Activated CD8-positive, alpha-beta T cell treated with anti-CD3 and anti-CD28 coated beads, Interleukin-2, amount 10 ng/mL, durations not matched to agents 7 days and 5 days (primary cell): ENCODE results near the gene PWP1. TPM values are rescaled to one million over a fixed set of nuclear protein-coding genes. Genes with fewer than 3 reads are reported as not detected.

Source experiments
- ATAC-seq: fragments of 150-1000 bp; cut with Tn5 transposase; one replicate; pipeline ENCODE4 v1.10.0; 2021; ENCODE audit warnings: moderate library complexity
- CTCF ChIA-PET: fragments of 350-600 bp; sonication (Branson Sonifier 250); formaldehyde crosslinking; loops from one replicate; lab custom pipeline; 2021; ENCODE audit warnings: antibody characterized with exemption; lab: Charles Lee
- POLR2A ChIA-PET: fragments of 350-600 bp; sonication (Branson Sonifier 250); formaldehyde crosslinking; loops from one replicate; lab custom pipeline; 2021; ENCODE audit warnings: antibody characterized with exemption; lab: Charles Lee
- DNase-seq: peaks from one replicate; pipeline ENCODE4 v3.0.0-alpha.2; 2020
- H3K27ac Mint-ChIP-seq: one replicate; pipeline ENCODE4 v1.8.0; 2021; ENCODE audit warnings: mild to moderate bottlenecking, mixed read lengths
- H3K27me3 Mint-ChIP-seq: one replicate; pipeline ENCODE4 v1.8.0; 2021; ENCODE audit warnings: low read depth, mixed read lengths
- H3K36me3 Mint-ChIP-seq: one replicate; pipeline ENCODE4 v1.8.0; 2021; ENCODE audit warnings: low read depth, mixed read lengths
- H3K4me1 Mint-ChIP-seq: one replicate; pipeline ENCODE4 v1.8.0; 2021; ENCODE audit warnings: low read depth, mixed read lengths
- H3K4me3 Mint-ChIP-seq: one replicate; pipeline ENCODE4 v1.8.0; 2021; ENCODE audit warnings: mild to moderate bottlenecking, mixed read lengths
- H3K9me3 Mint-ChIP-seq: one replicate; pipeline ENCODE4 v1.8.0; 2022; ENCODE audit warnings: mixed read lengths; ENCODE audit not compliant: insufficient read depth
- total RNA-seq, 2 experiments: library from RNA; stranded (reverse); gene quantifications; one replicate each; pipeline ENCODE4 v1.2.3, GENCODE V29; 2021

The PWP1 gene
- total RNA-seq, 2 experiments from 2014 or later = 40.9 to 44.6 TPM

DNA sequence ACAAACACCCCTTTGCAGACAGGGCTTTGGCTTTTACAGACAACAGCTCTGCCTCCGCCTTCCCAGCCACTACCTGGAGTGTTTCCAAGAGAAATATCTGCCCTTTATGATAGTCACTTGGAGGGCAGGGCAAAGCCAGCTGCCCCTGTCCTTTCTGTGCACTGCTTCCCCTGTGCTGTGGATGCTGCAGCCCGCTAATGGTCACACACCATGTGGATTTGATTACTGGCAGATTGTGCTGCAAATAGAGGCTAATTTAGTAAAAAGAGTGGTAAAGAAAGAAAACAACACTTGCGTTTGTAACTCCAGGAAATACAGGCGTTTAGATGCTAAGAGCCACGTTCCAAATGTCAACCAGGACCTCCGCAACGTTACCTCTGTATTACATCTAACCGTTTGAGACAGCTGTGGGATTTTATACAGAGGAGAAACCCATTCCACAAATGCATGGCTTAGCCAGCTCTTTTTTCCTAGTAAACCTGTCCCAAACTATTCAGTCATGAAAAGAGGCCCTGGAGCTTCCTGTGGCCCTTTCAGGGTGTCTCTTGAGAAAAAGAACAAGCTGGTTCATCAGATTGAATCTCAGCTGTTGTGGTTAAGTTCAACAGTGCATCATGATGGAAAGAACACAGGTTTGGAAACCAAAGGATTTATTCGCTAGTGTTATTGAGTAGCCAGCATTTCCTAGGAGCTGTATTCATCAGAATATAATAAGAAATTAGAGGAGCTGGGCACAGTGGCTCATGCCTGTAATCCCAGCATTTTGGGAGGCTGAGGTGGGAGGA lies 30.1 kb upstream of the PWP1 start:
- Mint-ChIP-seq H3K4me1 (peaks cover 3% of the 10 kb centered on the region), H3K27me3 (no peaks in the 10 kb centered on the region), H3K9me3 (no peaks in the 10 kb centered on the region), H3K27ac (no peak overlapping the region), H3K4me3 (no peak overlapping the region), H3K36me3 (peaks cover 2% of the 10 kb centered on the region)
- ChIA-PET CTCF (interaction anchor here (1.7 to 3.2 kb wide), 2 partner anchors 16 to 20 kb away, joined by 5 to 14 read pairs; no protein-coding TSS in a partner anchor), POLR2A (no interaction called here)
- ATAC-seq (no peak), DNase-seq (no peak)

DNA sequence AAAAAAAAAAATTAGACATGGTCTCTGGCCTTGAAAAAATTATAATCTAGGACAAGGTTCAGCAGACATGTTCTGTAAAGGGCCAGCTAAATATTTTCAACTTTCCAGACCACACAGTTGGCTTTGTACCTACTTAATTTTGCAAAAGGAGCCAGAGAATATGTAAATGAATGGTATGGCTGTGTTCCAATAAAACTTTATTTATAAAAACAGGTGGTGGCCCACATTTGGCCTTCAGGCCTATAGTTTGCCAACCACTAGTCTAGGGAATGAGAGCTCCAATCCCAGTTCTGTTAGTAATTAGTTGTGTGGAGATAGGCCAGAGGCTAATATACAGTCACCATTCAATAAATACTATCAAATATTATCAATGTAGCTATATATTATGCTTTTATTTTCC lies 29.3 kb upstream of the PWP1 start:
- Mint-ChIP-seq H3K27ac (no peak overlapping the region), H3K36me3 (peaks cover 2% of the 10 kb centered on the region), H3K27me3 (no peaks in the 10 kb centered on the region), H3K9me3 (no peaks in the 10 kb centered on the region), H3K4me3 (no peak overlapping the region), H3K4me1 (peaks cover 3% of the 10 kb centered on the region)
- ChIA-PET POLR2A (no interaction called here), CTCF (interaction anchor here (0.6 to 3.2 kb wide), 4 partner anchors 15 to 47 kb away, joined by 3 to 14 read pairs (median 4); no protein-coding TSS in a partner anchor)
- ATAC-seq (no peak), DNase-seq (no peak)

DNA sequence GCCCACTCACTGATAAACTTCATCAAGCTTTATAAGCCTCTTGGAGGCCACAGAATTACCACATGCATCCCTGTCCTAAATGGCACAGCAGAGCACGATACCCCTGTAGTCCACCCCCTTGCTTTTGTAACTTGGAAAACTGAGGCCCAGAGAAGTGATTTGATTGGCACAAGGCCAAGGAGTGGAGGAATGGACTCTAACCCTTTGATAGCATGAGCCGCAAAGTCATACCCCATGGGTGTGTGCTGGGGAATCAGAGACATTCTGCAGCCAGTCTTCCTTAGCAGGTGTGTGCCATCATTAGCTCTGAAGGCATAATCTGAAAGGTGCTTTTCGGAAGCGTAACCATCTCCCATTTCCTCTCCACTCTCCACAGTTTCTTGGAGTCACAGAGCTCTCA lies 28.5 kb upstream of the PWP1 start:
- ChIA-PET CTCF (interaction anchor here (0.6 to 3.2 kb wide), 4 partner anchors 14 to 261 kb away, joined by 3 to 14 read pairs (median 3); no protein-coding TSS in a partner anchor), POLR2A (no interaction called here)
- DNase-seq = no peak
- H3K36me3 Mint-ChIP-seq = peaks cover 2% of the 10 kb centered on the region
- no peak overlapping the region for H3K27ac Mint-ChIP-seq
- ATAC-seq = no peak
- no peaks in the 10 kb centered on the region for H3K9me3 Mint-ChIP-seq
- peaks cover 3% of the 10 kb centered on the region for H3K4me1 Mint-ChIP-seq
- no peaks in the 10 kb centered on the region for H3K27me3 Mint-ChIP-seq
- no peak overlapping the region for H3K4me3 Mint-ChIP-seq

DNA sequence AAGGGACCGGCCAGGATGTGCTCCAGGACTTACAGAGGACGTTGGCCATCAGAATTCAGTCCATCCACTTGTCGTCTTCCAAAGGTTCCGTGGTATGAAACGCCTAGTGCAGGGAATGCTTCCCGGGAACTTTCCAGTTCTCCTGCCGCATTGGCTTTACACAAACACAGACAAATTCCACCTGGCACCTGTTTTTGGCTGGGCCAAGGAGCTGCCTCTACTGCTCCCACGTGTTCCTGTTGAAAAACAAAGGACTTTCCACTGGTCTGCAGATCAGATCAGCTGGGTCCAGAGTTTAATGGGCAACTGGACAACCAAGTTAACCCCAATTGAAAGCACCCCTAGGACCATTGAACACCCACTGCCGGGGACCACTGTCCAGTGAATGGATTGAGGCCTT lies 28.0 kb upstream of the PWP1 start:
- CTCF ChIA-PET = interaction anchor here (0.8 to 3.2 kb wide), 4 partner anchors 13 to 261 kb away, joined by 3 to 14 read pairs (median 3); no protein-coding TSS in a partner anchor
- no peaks in the 10 kb centered on the region for H3K27me3 Mint-ChIP-seq
- POLR2A ChIA-PET = no interaction called here

GRCh38 chr12:107660235-107660634 lies 25.4 kb upstream of the PWP1 start:
- DNase-seq (no peak), ATAC-seq (no peak)
- Mint-ChIP-seq H3K9me3 (no peaks in the 10 kb centered on the region), H3K27me3 (no peaks in the 10 kb centered on the region), H3K4me1 (peaks cover 9% of the 10 kb centered on the region), H3K36me3 (no peaks in the 10 kb centered on the region), H3K27ac (no peak overlapping the region), H3K4me3 (no peak overlapping the region)
- CTCF ChIA-PET = no interaction called here
- POLR2A ChIA-PET = no interaction called here

More for the DNA sequence above, 28.0 kb upstream of the PWP1 start:
- Mint-ChIP-seq H3K4me1 (peaks cover 3% of the 10 kb centered on the region), H3K4me3 (no peak overlapping the region), H3K27ac (no peak overlapping the region), H3K36me3 (peaks cover under 1% of the 10 kb centered on the region), H3K9me3 (no peaks in the 10 kb centered on the region)
- ATAC-seq (no peak), DNase-seq (no peak)

- Mint-ChIP-seq H3K4me3 (no peak overlapping the region), H3K9me3 (no peaks in the 10 kb centered on the region), H3K27ac (no peak overlapping the region), H3K36me3 (no peaks in the 10 kb centered on the region), H3K27me3 (no peaks in the 10 kb centered on the region), H3K4me1 (peaks cover 9% of the 10 kb centered on the region)
- ATAC-seq (no peak), DNase-seq (no peak)
- CTCF ChIA-PET = no interaction called here
- POLR2A ChIA-PET = no interaction called here
Observed at GRCh38 chr12:107660861-107661415, 24.7 kb upstream of the PWP1 start.

DNA sequence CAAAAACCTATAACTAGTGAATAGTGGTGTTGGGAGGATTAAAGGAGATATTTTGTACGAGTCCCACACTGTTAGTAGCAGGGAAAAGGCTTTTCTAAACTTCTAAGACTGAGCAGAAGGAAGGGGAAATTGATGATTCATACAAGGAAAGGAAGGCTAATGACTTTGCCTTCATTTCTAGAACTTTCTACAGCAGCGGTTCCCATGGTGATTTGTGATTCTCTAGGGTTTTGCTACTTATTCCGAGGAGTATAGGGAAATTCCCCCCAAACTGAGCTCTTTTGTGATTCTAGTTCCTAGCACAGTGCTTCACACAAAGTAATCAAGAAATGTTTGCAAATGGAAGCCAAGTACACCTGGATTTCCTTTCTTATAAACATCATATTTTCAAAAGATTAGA lies 23.8 kb upstream of the PWP1 start:
- Mint-ChIP-seq H3K9me3 (no peaks in the 10 kb centered on the region), H3K27ac (no peak overlapping the region), H3K4me1 (peaks cover 9% of the 10 kb centered on the region), H3K4me3 (no peak overlapping the region), H3K36me3 (no peaks in the 10 kb centered on the region), H3K27me3 (peaks cover 3% of the 10 kb centered on the region)
- DNase-seq = no peak
- ChIA-PET POLR2A (no interaction called here), CTCF (interaction anchor here (1.2 to 1.3 kb wide), 2 partner anchors 9 to 10 kb away, joined by 3 to 8 read pairs; no protein-coding TSS in a partner anchor)
- no peak for ATAC-seq

GRCh38 chr12:107662484-107662883 lies 23.1 kb upstream of the PWP1 start:
- CTCF ChIA-PET = interaction anchor here (1.2 to 1.3 kb wide), 2 partner anchors 8 to 10 kb away, joined by 3 to 8 read pairs; no protein-coding TSS in a partner anchor
- ATAC-seq (no peak), DNase-seq (no peak)
- H3K9me3 Mint-ChIP-seq = no peaks in the 10 kb centered on the region
- no peak overlapping the region for H3K4me3 Mint-ChIP-seq
- peaks cover 9% of the 10 kb centered on the region for H3K4me1 Mint-ChIP-seq
- POLR2A ChIA-PET = no interaction called here
- H3K27ac Mint-ChIP-seq = no peak overlapping the region
- peaks cover 3% of the 10 kb centered on the region for H3K27me3 Mint-ChIP-seq
- no peaks in the 10 kb centered on the region for H3K36me3 Mint-ChIP-seq

DNA sequence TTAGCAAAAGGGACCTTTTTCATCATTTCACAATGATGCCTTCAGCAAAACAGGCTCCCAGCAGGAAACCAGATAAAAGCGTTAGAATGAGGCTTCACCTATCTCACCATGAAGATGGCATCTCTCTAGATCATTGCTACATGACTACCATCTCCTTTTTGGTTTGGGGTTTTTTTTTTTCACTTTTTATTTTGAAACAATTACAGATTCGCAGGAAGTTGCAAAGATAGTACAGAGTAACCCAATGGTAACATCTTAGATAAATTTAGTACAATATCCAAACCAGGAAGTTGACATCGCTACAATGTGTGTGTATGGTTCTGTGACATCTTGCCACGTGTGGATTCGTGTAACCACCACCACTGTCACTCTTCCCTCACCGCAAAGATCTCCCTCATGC lies 22.3 kb upstream of the PWP1 start:
- H3K4me1 Mint-ChIP-seq = peaks cover 9% of the 10 kb centered on the region

DNA sequence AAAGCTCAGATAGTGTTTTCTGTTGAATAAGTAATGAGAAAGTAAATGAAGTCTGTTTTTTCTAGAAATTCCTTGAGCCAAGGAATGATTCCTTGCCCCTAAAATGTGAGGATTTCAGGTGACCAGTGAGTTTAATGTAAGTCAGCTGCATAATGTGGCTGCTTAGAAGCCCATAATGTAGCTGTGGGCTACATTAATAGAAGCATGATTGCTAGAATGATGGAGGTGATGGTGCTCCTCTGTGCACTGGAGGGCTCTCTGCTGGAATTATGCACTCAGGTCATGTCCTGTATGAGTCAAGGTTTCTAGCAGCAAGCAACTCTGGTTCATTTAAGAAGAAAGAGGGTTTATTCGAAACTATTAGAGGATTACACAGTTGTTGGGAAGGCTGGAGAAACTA lies 19.6 kb upstream of the PWP1 start:
- Mint-ChIP-seq H3K27me3 (peaks cover 15% of the 10 kb centered on the region), H3K4me3 (no peak overlapping the region), H3K27ac (no peak overlapping the region), H3K36me3 (no peaks in the 10 kb centered on the region), H3K9me3 (no peaks in the 10 kb centered on the region), H3K4me1 (peaks cover 11% of the 10 kb centered on the region)
- ChIA-PET POLR2A (no interaction called here), CTCF (interaction anchor here (0.7 to 1.4 kb wide), 2 partner anchors 9 to 10 kb away, joined by 3 read pairs; no protein-coding TSS in a partner anchor)
- ATAC-seq (no peak), DNase-seq (no peak)

More for the DNA sequence above, 22.3 kb upstream of the PWP1 start:
- no peak for ATAC-seq
- CTCF ChIA-PET = interaction anchor here (1.3 kb wide), 1 partner anchor 8 kb away, joined by 8 read pairs; no protein-coding TSS in a partner anchor
- Mint-ChIP-seq H3K27ac (no peak overlapping the region), H3K9me3 (no peaks in the 10 kb centered on the region), H3K4me3 (no peak overlapping the region), H3K36me3 (no peaks in the 10 kb centered on the region), H3K27me3 (peaks cover 3% of the 10 kb centered on the region)
- no peak for DNase-seq
- POLR2A ChIA-PET = no interaction called here

- Mint-ChIP-seq H3K9me3 (no peaks in the 10 kb centered on the region), H3K27ac (no peak overlapping the region), H3K27me3 (peaks cover 17% of the 10 kb centered on the region), H3K4me3 (no peak overlapping the region), H3K36me3 (no peaks in the 10 kb centered on the region), H3K4me1 (peaks cover 11% of the 10 kb centered on the region)
- ATAC-seq = no peak
- ChIA-PET CTCF (interaction anchor here (1.2 kb wide), 1 partner anchor 244 kb away, joined by 4 read pairs; no protein-coding TSS in a partner anchor), POLR2A (no interaction called here)
- no peak for DNase-seq
Observed at GRCh38 chr12:107667464-107667863, 18.1 kb upstream of the PWP1 start.
